Measurements from ENCODE around the gene SLC7A9. TPM values are rescaled to one million over a fixed set of nuclear protein-coding genes. Genes with fewer than 3 reads are reported as not detected.

Gene SLC7A9
- total and polyA plus RNA-seq, 10 of the 15 experiments (the other 5 are each of a cell fraction or from before 2014, with no cell fraction given) = 0.13 to 0.17 TPM; not detected in 8

GRCh38 chr19:32800754-32801153 is 68.8 kb downstream of the SLC7A9 start:
- in situ Hi-C loops (cut with MboI) (no loop called here), intact Hi-C loops (cut with micrococcal nuclease; ENCODE audit: unreplicated experiment) (no loop called here)
- TF ChIP-seq TCF12 (IDR thresholded peaks at IDR 0.05; ENCODE audit: low read depth, low read length) (no peak), RFX5 (IDR thresholded peaks at IDR 0.05; ENCODE audit: low read depth, low read length) (no peak), MYC (IDR thresholded peaks at IDR 0.05; ENCODE audit: insufficient read depth, insufficient read length, insufficient replicate concordance, low read length, severe bottlenecking) (no peak), NFXL1 (IDR thresholded peaks at IDR 0.05; ENCODE audit: borderline replicate concordance) (no peak), CBX3 (IDR thresholded peaks at IDR 0.05; ENCODE audit: borderline replicate concordance, low read depth) (no peak), NR2C2 (IDR thresholded peaks at IDR 0.05; ENCODE audit: borderline replicate concordance, control insufficient read depth, insufficient read length, low read depth) (no peak), KAT2A (conservative IDR thresholded peaks at IDR 0.05; ENCODE audit: control insufficient read depth, low read depth, low read length) (no peak), BHLHE40 (IDR thresholded peaks at IDR 0.05; ENCODE audit: borderline replicate concordance in 1 of 2, low read depth in 2 of 2, low read length in 1 of 2) (no peak), IKZF1 (conservative IDR thresholded peaks at IDR 0.05) (no peak), POLR2A (IDR thresholded peaks at IDR 0.05; ENCODE audit: low read depth, low read length) (no peak), ZNF24 (IDR thresholded peaks at IDR 0.05) (no peak)
- Histone ChIP-seq H3K4me1 (ENCODE audit: control insufficient read depth, insufficient read depth, low read length) (no peaks in the 10 kb centered on the region), H3K27me3 (replicated peaks in 1 of 2; ENCODE audit: control insufficient read depth in 2 of 2, insufficient read depth in 2 of 2, low read length in 1 of 2) (no peaks in the 10 kb centered on the region), H3K9ac (ENCODE audit: control insufficient read depth, insufficient read depth, low read length) (no peak overlapping the region), H3K79me2 (ENCODE audit: control insufficient read depth, insufficient read depth, low read length) (no peaks in the 10 kb centered on the region), H3K27ac (ENCODE audit: control insufficient read depth, insufficient read depth) (no peak overlapping the region), H4K20me1 (ENCODE audit: control insufficient read depth, insufficient read depth) (no peaks in the 10 kb centered on the region), H3K4me2 (ENCODE audit: control insufficient read depth, insufficient read depth) (no peak overlapping the region), H2AFZ (ENCODE audit: control insufficient read depth, low read depth, low read length) (no peak overlapping the region), H3K36me3 (ENCODE audit: control insufficient read depth in 2 of 2, insufficient read depth in 2 of 2, low read length in 1 of 2) (no peaks in the 10 kb centered on the region), H3K4me3 (no peak overlapping the region), H3K9me3 (replicated peaks; ENCODE audit: control insufficient read depth, insufficient read depth, low read length) (no peaks in the 10 kb centered on the region)
- FAIRE-seq (no peak), DNase-seq (ENCODE audit: low read depth, low spot score) (no peak), ATAC-seq (no peak)
- WGBS (ENCODE audit: insufficient coverage, insufficient replicate concordance, low lambda C conversion rate, missing lambda C conversion rate) = 35% methylated on average over 4 of the region's 4 CpGs
- POLR2A ChIA-PET = no interaction called here
- BruUV-seq (replicated peaks) = no TSS peak
- RAD21 ChIA-PET (ENCODE audit: unreplicated experiment) = no interaction called here
- CTCF ChIA-PET = no interaction called here
- SMC1A ChIA-PET (ENCODE audit: uncharacterized antibody, unreplicated experiment) = no interaction called here

GRCh38 chr19:32800191-32800590 is 69.4 kb downstream of the SLC7A9 start:
- FAIRE-seq = no peak
- Histone ChIP-seq H2AFZ (ENCODE audit: control insufficient read depth, low read depth, low read length) (no peak overlapping the region), H3K36me3 (ENCODE audit: control insufficient read depth in 2 of 2, insufficient read depth in 2 of 2, low read length in 1 of 2) (no peaks in the 10 kb centered on the region), H3K4me1 (ENCODE audit: control insufficient read depth, insufficient read depth, low read length) (no peaks in the 10 kb centered on the region), H3K79me2 (ENCODE audit: control insufficient read depth, insufficient read depth, low read length) (no peaks in the 10 kb centered on the region), H3K27me3 (replicated peaks in 1 of 2; ENCODE audit: control insufficient read depth in 2 of 2, insufficient read depth in 2 of 2, low read length in 1 of 2) (no peaks in the 10 kb centered on the region), H3K27ac (ENCODE audit: control insufficient read depth, insufficient read depth) (no peak overlapping the region), H3K4me2 (ENCODE audit: control insufficient read depth, insufficient read depth) (no peak overlapping the region), H3K9me3 (replicated peaks; ENCODE audit: control insufficient read depth, insufficient read depth, low read length) (no peaks in the 10 kb centered on the region), H3K4me3 (no peak overlapping the region), H3K9ac (ENCODE audit: control insufficient read depth, insufficient read depth, low read length) (no peak overlapping the region), H4K20me1 (ENCODE audit: control insufficient read depth, insufficient read depth) (no peaks in the 10 kb centered on the region)
- in situ Hi-C loops (cut with MboI) (no loop called here), intact Hi-C loops (cut with micrococcal nuclease; ENCODE audit: unreplicated experiment) (no loop called here)
- no peak for DNase-seq (ENCODE audit: low read depth, low spot score)
- POLR2A ChIA-PET = no interaction called here
- SMC1A ChIA-PET (ENCODE audit: uncharacterized antibody, unreplicated experiment) = no interaction called here
- ATAC-seq = no peak
- no TSS peak for BruUV-seq (replicated peaks)
- RAD21 ChIA-PET (ENCODE audit: unreplicated experiment) = no interaction called here
- CTCF ChIA-PET = no interaction called here
- no peak for TF ChIP-seq MAX (IDR thresholded peaks at IDR 0.05; ENCODE audit: low read depth, low read length)
- TF ChIP-seq TAF1 (IDR thresholded peaks at IDR 0.05; ENCODE audit: borderline replicate concordance, low read depth, low read length) = no peak
- no peak for TF ChIP-seq ZNF384 (IDR thresholded peaks at IDR 0.05; ENCODE audit: borderline replicate concordance, low read depth, low read length)
- no peak for TF ChIP-seq NFXL1 (IDR thresholded peaks at IDR 0.05; ENCODE audit: borderline replicate concordance)
- no peak for TF ChIP-seq NBN (IDR thresholded peaks at IDR 0.05)
- TF ChIP-seq HDAC2 (IDR thresholded peaks at IDR 0.05) = no peak
- no peak for TF ChIP-seq STAT3 (IDR thresholded peaks at IDR 0.05; ENCODE audit: low read depth, low read length)
